K562 (cell line): ENCODE results near the gene AFDN.

ENCODE experiments used
- BRCA1 ChIP-seq, 2 experiments: fragments of 450-650 bp in 1 of 2; sonication (generic) in 1 of 2; formaldehyde crosslinking in 1 of 2; IDR thresholded peaks; 2 replicates each; pipeline versions ENCODE4 v1.5.0 to v1.6.1; 2017 to 2020; ENCODE audit warnings: mild to moderate bottlenecking in 1 of 2, missing genetic modification reagents in 1 of 2
- CBFB ChIP-seq: sonication (generic); formaldehyde crosslinking; IDR thresholded peaks from 2 replicates; pipeline ENCODE4 v1.4.0; 2020; ENCODE audit warnings: mild to moderate bottlenecking, missing genetic modification reagents
- HMGXB4 ChIP-seq: sonication (generic); formaldehyde crosslinking; IDR thresholded peaks from 2 replicates; pipeline ENCODE4 v1.8.1; 2023; ENCODE audit warnings: mild to moderate bottlenecking, missing genetic modification reagents
- MEIS2 ChIP-seq: fragments of 450-650 bp; IDR thresholded peaks from 2 replicates; pipeline ENCODE4 v1.6.1; 2014; ENCODE audit warnings: mild to moderate bottlenecking; ENCODE audit not compliant: partially characterized antibody
- RUNX1 ChIP-seq: sonication (generic); IDR thresholded peaks from 2 replicates; pipeline ENCODE4 v1.6.1; 2016; ENCODE audit warnings: antibody characterized with exemption, low read depth
- ZNF407 ChIP-seq: fragments of 450-650 bp; IDR thresholded peaks from 2 replicates; pipeline ENCODE4 v1.6.1; 2016; ENCODE audit warnings: low read depth
- ZNF589 ChIP-seq: fragments of 200-800 bp; sonication (Bioruptor generic); IDR thresholded peaks from 2 replicates; pipeline ENCODE4 v1.6.1; 2016; ENCODE audit warnings: low read depth, missing genetic modification characterization, missing compliant biosample characterization
- ZSCAN29 ChIP-seq: fragments of 450-650 bp; IDR thresholded peaks from 2 replicates; pipeline ENCODE4 v1.6.1; 2017
- TF ChIP-seq, protein P1 (sequence below): sonication (generic); formaldehyde crosslinking; IDR thresholded peaks from 2 replicates; pipeline ENCODE4 v1.5.0; 2020; ENCODE audit warnings: missing genetic modification reagents
- TF ChIP-seq, protein P2 (sequence below), 3 experiments: IDR thresholded peaks in 2 of 3; conservative IDR thresholded peaks in 1 of 3; 2 replicates each; pipeline ENCODE4 v1.5.1; 2011 to 2012; ENCODE audit warnings: low read length in 3 of 3, mild to moderate bottlenecking in 3 of 3, control low read depth in 2 of 3, improper control_type of control experiment in 1 of 3, inconsistent platforms in 1 of 3, low read depth in 1 of 3, mixed read lengths in 1 of 3, moderate library complexity in 1 of 3; ENCODE audit not compliant: insufficient read depth in 2 of 3
- TF ChIP-seq, protein P3 (sequence below): fragments of 450-650 bp; formaldehyde crosslinking; IDR thresholded peaks from 2 replicates; pipeline ENCODE4 v1.4.0; 2022; ENCODE audit warnings: mild to moderate bottlenecking, moderate library complexity

GRCh38 chr6:167881327-167881726 is 54.6 kb downstream of the AFDN start:
- TF ChIP-seq BRCA1 (IDR thresholded peaks at IDR 0.05) (no peak), BRCA1 (CRISPR knock-in tag; IDR thresholded peaks at IDR 0.05) (no peak), ZNF407 (no peak), HMGXB4 (CRISPR knock-in tag) (no peak), RUNX1 (no peak), MEIS2 (no peak), CBFB (no peak), ZNF589 (no peak), ZSCAN29 (no peak)
- TF ChIP-seq, protein P1, sequence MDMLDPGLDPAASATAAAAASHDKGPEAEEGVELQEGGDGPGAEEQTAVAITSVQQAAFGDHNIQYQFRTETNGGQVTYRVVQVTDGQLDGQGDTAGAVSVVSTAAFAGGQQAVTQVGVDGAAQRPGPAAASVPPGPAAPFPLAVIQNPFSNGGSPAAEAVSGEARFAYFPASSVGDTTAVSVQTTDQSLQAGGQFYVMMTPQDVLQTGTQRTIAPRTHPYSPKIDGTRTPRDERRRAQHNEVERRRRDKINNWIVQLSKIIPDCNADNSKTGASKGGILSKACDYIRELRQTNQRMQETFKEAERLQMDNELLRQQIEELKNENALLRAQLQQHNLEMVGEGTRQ (CRISPR knock-in tag): no peak
- TF ChIP-seq, protein P2, sequence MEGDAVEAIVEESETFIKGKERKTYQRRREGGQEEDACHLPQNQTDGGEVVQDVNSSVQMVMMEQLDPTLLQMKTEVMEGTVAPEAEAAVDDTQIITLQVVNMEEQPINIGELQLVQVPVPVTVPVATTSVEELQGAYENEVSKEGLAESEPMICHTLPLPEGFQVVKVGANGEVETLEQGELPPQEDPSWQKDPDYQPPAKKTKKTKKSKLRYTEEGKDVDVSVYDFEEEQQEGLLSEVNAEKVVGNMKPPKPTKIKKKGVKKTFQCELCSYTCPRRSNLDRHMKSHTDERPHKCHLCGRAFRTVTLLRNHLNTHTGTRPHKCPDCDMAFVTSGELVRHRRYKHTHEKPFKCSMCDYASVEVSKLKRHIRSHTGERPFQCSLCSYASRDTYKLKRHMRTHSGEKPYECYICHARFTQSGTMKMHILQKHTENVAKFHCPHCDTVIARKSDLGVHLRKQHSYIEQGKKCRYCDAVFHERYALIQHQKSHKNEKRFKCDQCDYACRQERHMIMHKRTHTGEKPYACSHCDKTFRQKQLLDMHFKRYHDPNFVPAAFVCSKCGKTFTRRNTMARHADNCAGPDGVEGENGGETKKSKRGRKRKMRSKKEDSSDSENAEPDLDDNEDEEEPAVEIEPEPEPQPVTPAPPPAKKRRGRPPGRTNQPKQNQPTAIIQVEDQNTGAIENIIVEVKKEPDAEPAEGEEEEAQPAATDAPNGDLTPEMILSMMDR (IDR thresholded peaks at IDR 0.05 in 2 of 3, conservative IDR thresholded peaks at IDR 0.05 in 1 of 3; ENCODE audit: insufficient read depth in 2 of 3, low read depth in 1 of 3, low read length in 3 of 3): no peak
- TF ChIP-seq, protein P3, sequence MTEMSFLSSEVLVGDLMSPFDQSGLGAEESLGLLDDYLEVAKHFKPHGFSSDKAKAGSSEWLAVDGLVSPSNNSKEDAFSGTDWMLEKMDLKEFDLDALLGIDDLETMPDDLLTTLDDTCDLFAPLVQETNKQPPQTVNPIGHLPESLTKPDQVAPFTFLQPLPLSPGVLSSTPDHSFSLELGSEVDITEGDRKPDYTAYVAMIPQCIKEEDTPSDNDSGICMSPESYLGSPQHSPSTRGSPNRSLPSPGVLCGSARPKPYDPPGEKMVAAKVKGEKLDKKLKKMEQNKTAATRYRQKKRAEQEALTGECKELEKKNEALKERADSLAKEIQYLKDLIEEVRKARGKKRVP: no peak
